Esophagus muscularis mucosa (tissue), 4 donors: ENCODE results near the gene XPO5. TPM values are rescaled to one million over a fixed set of nuclear protein-coding genes. Genes with fewer than 3 reads are reported as not detected.

Source experiments
- DNase-seq: peaks from one replicate; pipeline ENCODE4 v3.0.0-alpha.2; 2017; ENCODE audit errors: extremely low spot score
- H3K27ac ChIP-seq, 4 donors: fragments of 200-600 bp; sonication (generic); replicated peaks in 1 of 4; 1 replicate in 3 of 4; 2 replicates in 1 of 4; pipeline ENCODE4 v1.5.1; 2016 to 2019; ENCODE audit warnings: mild to moderate bottlenecking in 1 of 4
- H3K27me3 ChIP-seq, 4 donors: fragments of 200-600 bp; sonication (generic); one replicate each; pipeline versions ENCODE4 v1.5.1 to v1.6.0; 2016 to 2019
- H3K36me3 ChIP-seq, 4 donors: fragments of 200-600 bp; sonication (generic); one replicate each; pipeline ENCODE4 v1.5.1; 2016 to 2019
- H3K4me1 ChIP-seq, 4 donors: fragments of 200-600 bp; sonication (generic); one replicate each; pipeline ENCODE4 v1.5.1; 2016 to 2019
- H3K4me3 ChIP-seq, 4 donors: fragments of 200-600 bp; sonication (generic); 1 replicate in 2 of 4; 2 replicates in 2 of 4; pipeline ENCODE4 v1.5.1; 2016 to 2019; ENCODE audit warnings: mild to moderate bottlenecking in 4 of 4, moderate library complexity in 1 of 4
- H3K9me3 ChIP-seq, 4 donors: fragments of 200-600 bp; sonication (generic); 1 replicate in 3 of 4; 2 replicates in 1 of 4; pipeline ENCODE4 v1.5.1; 2016 to 2019
- EP300 ChIP-seq: sonication (generic); formaldehyde crosslinking; IDR thresholded peaks from one replicate; pipeline ENCODE4 v1.6.1; 2017; ENCODE audit warnings: antibody characterized with exemption
- POLR2A ChIP-seq: fragments of 450-650 bp; IDR thresholded peaks from one replicate; pipeline ENCODE4 v1.6.1; 2017; ENCODE audit warnings: antibody characterized with exemption, moderate library complexity, mild to moderate bottlenecking, low read depth
- POLR2AphosphoS5 ChIP-seq, 2 donors: sonication (generic); formaldehyde crosslinking; IDR thresholded peaks; one replicate each; pipeline ENCODE4 v1.6.1; 2017; ENCODE audit warnings: antibody characterized with exemption in 2 of 2
- WGBS: methylation state at CpG from one replicate; pipeline ENCODE4 v1.1.5; 2018; 5-methylcytosine and 5-hydroxymethylcytosine counted together
- intact Hi-C: fragments of 100-400 bp; cut with DNase I; formaldehyde crosslinking; loops from one replicate; pipeline ENCODE4 v1.15.1; 2023
- total RNA-seq, 4 donors: library from RNA; depleted of rRNA; stranded (reverse); fragments of >200 nt; gene quantifications; one replicate each; pipeline versions ENCODE4 v1.1.0 to v1.2.1, GENCODE V29; 2016
- TF ChIP-seq, protein P1 (sequence below), 3 experiments: fragments of 200-600 bp in 2 of 3; fragments of 450-650 bp in 1 of 3; sonication (generic) in 2 of 3; IDR thresholded peaks; one replicate each; pipeline ENCODE4 v1.5.1; 2017 to 2019; ENCODE audit warnings: antibody characterized with exemption in 3 of 3, mild to moderate bottlenecking in 2 of 3, moderate library complexity in 1 of 3

XPO5 gene
- total RNA-seq, 4 donors from 2014 or later = 12.5 to 17.1 (median 15.7) TPM

DNA sequence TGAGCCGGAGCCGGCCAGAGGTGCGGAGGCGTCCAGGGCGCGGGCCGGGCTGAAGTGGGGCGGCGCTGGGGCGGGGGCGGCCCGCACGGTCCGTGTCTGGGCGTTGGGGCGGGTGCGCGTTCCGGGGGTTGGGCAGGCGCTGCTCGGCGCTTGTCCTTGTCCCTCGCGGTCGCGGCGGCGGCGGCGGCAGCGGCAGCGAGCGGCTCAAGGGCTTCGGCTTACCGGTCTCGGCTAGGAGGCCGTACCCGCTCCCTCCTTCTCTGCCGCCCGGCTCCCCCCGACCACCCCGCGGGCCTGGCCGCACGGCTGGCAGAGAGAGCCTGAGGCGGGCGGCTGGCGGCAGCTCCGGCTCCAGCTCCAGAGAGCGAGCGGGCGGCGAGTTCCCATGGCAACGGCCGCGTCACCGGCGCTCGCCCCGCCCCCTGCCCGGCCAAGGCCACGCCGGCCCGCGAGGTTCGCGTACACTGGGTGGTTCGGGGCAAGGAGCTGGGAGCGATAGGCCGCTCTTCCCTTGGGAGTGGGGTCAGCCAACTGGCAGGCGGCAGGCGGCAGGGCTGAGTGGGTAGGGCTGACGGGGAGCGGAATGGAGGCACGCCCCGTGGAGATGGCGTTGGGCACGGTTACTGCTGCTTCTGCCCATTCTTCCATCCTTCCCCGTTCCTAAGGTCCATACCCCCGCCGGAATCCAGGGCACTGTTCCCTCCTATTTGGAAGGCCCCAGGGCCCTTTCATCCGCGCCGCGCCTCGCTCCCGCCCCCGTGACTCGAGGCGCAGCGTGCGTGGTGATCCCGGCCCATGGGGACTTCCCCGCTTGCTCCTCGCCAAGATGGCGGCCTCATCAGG is 65.6 kb downstream of the XPO5 start, which contains the start of gene LRRC73:
TSS of gene LRRC73 (minus strand) at position 363 of the 843 bp plus-strand sequence. CDS start 561 bp downstream, outside the sequence.
- TF ChIP-seq POLR2AphosphoS5 (IDR thresholded peaks at IDR 0.05) = peak; percentile 66 to 67
- TF ChIP-seq, protein P1, sequence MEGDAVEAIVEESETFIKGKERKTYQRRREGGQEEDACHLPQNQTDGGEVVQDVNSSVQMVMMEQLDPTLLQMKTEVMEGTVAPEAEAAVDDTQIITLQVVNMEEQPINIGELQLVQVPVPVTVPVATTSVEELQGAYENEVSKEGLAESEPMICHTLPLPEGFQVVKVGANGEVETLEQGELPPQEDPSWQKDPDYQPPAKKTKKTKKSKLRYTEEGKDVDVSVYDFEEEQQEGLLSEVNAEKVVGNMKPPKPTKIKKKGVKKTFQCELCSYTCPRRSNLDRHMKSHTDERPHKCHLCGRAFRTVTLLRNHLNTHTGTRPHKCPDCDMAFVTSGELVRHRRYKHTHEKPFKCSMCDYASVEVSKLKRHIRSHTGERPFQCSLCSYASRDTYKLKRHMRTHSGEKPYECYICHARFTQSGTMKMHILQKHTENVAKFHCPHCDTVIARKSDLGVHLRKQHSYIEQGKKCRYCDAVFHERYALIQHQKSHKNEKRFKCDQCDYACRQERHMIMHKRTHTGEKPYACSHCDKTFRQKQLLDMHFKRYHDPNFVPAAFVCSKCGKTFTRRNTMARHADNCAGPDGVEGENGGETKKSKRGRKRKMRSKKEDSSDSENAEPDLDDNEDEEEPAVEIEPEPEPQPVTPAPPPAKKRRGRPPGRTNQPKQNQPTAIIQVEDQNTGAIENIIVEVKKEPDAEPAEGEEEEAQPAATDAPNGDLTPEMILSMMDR (IDR thresholded peaks at IDR 0.05) = no peak
- WGBS = 10% methylated on average over 18 of the region's 96 CpGs
- H3K36me3 ChIP-seq = peaks cover 44 to 51% (median 46%) of the 10 kb centered on the region in 4 donors

DNA sequence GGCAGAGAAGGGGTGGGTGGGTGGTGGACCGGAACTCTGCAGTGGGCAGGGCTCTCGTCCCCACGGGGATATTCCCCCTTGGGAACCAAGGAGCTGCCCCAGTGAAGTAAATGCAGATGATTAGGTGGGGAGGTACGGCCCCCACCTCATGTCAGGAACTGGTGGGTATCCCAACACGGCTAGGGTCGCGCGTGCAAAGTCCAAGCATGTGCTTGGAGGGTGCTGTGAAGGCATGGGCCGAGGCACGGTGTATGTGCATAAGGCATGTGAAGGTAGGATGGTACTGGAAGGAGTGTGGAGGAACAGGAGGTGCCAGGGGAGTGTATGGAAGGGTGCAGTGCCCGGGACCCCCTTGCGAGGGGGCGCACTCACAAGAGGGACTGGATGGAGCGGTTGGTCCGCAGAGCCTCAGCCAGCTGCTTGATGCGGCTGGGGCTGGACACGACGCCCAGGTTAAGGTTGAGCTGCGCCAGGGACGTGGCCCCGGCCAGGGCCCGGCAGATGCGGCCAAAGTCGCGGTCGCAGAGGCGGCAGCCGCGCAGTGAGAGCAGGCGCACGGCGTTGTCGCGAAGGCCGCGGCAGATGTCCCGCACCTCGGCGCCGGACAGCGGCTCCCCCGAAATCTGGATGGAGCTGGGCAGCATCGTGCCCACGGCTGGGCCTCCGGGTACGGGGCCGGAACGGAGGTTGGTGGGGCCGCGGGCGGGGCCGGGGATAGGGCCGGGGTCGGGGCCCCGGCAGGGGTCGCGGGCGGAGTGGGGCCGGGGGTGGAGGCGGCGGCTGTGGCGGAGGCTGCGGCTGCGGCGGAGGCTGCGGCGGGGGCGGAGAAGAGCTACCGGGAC is 66.5 kb downstream of the XPO5 start:
- no peak for DNase-seq
- Histone ChIP-seq H3K9me3 (no peaks in the 10 kb centered on the region), H3K4me1 (peaks cover 34 to 50% (median 44%) of the 10 kb centered on the region in 4 donors), H3K36me3 (peaks cover 45 to 51% (median 47%) of the 10 kb centered on the region in 4 donors), H3K27ac (peak overlapping the region; percentile 54 to 70 (median 60)), H3K27me3 (peaks cover 0 to 6% (median 0%) of the 10 kb centered on the region in 4 donors), H3K4me3 (peak overlapping the region; percentile 65 to 83 (median 73))
- WGBS = 28% methylated on average over 21 of the region's 69 CpGs
- TF ChIP-seq POLR2A = no peak
- intact Hi-C loops = loop anchor here (5.0 kb wide), 1 partner anchor 247 kb away; no protein-coding TSS in a partner anchor

More for the DNA sequence above, 65.6 kb downstream of the XPO5 start, which contains the start of gene LRRC73:
- Histone ChIP-seq H3K9me3 (no peaks in the 10 kb centered on the region), H3K4me1 (peaks cover 42 to 58% (median 52%) of the 10 kb centered on the region in 4 donors), H3K27me3 (peaks cover 0 to 6% (median 0%) of the 10 kb centered on the region in 4 donors), H3K27ac (peak within 1 kb of the TSS; percentile 54 to 70 (median 60)), H3K4me3 (peak within 1 kb of the TSS; percentile 65 to 83 (median 73))
- DNase-seq = peak; percentile 94
- intact Hi-C loops = loop anchor here (5.0 to 10.0 kb wide), 2 partner anchors 248 to 335 kb away; partner anchors contain the start of gene SRF

DNA sequence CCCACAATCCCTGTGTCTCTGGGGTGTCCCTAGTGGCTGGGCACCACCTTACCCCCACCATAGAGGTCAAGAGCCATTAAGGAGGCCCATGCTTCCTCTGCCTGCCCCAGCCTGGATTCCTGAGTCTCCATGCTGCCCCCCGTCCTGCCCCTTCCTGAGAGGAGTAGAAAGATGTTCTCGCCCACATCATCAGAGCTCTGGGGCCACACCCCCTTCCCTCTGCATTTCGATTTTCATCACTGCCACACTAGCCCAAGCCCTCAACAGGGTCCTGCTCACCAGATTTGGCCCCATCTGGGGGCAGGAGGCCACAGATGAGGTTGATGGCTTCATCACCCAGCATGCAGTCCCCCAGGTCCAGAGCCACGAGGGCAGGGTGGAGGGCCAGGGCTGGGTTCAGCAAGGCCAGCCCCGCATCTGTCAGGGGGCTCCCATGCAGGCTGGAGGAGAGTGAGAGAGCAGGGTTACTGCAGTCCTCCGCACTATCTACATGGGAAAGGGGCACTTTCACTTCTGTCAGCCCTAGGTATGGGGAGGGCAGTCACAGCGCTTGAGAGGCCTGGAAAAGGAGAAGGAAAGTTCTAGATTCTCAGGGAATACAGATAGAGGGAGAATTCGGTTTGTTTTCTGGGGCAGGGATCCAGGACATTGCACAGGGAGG is 67.2 kb downstream of the XPO5 start:
- Histone ChIP-seq H3K27ac (no peak overlapping the region), H3K27me3 (peaks cover 0 to 6% (median 0%) of the 10 kb centered on the region in 4 donors), H3K4me1 (peaks cover 30 to 43% (median 39%) of the 10 kb centered on the region in 4 donors), H3K4me3 (no peak overlapping the region), H3K9me3 (no peaks in the 10 kb centered on the region), H3K36me3 (peaks cover 39 to 51% (median 47%) of the 10 kb centered on the region in 4 donors)
- intact Hi-C loops = loop anchor here (5.0 kb wide), 1 partner anchor 246 kb away; no protein-coding TSS in a partner anchor
- 70% methylated on average over 7 of the region's 8 CpGs for WGBS
- DNase-seq = no peak
- no peak for TF ChIP-seq POLR2A
- TF ChIP-seq, protein P1 (IDR thresholded peaks at IDR 0.05) = no peak
- no peak for TF ChIP-seq EP300
- TF ChIP-seq POLR2AphosphoS5 (IDR thresholded peaks at IDR 0.05) = no peak

DNA sequence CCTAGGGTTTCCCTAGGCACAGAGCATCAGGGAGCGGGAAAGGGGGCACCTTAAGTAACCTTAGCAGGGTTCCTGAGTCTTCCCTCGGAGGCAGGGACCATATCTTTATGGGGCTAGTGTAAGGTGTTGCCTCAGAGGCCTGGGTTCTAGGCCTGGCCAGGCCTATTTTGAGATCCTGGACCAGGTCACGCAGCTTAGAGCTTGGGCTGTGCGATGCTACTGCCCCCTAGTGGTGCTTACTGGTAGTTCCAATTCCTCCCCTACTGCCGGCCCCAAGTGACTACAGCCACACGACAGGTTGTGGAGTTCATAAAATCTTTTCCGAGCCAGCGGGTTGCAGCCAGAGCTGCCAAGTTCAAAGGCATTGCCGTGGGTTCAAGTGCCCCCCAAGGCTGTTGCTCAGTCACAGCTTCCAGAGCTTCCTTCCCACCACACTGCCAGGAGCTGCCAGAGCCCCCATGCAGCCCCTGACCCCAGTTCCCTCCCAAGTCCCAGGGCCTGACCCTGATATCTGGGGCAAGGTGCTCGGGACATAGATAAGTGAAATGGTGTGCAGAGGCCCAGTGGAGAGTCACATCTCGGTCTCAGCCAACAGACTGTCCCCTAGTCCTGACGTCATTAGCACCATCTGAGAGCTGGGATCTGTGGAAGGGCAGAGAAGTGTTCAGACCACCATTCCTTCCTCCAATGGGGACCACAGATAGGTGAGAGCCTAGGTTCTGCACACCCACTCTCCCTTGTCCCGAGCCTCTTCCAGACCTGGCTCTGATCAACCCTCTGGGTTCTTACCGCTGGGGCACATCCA is 69.0 kb downstream of the XPO5 start:
- DNase-seq = peak; percentile 94
- H3K4me1 ChIP-seq = peaks cover 26 to 37% (median 29%) of the 10 kb centered on the region in 4 donors
- TF ChIP-seq POLR2A = no peak
- TF ChIP-seq, protein P1 (IDR thresholded peaks at IDR 0.05) = peak; percentile 92 to 99 (median 95)
- TF ChIP-seq POLR2AphosphoS5 (IDR thresholded peaks at IDR 0.05) = peak in 1 of 2 donors; percentile 35
- no peak for TF ChIP-seq EP300
- intact Hi-C loops = loop anchor here (2.0 to 5.0 kb wide), 2 partner anchors 52 to 245 kb away; partner anchors contain the start of gene DLK2
- H3K9me3 ChIP-seq = no peaks in the 10 kb centered on the region
- H3K27me3 ChIP-seq = peaks cover 0 to 6% (median 0%) of the 10 kb centered on the region in 4 donors
- peaks cover 34 to 51% (median 47%) of the 10 kb centered on the region in 4 donors for H3K36me3 ChIP-seq
- H3K4me3 ChIP-seq = no peak overlapping the region
- WGBS = 34% methylated on average over 7 of the region's 14 CpGs
- peak overlapping the region in 1 of 4 donors; percentile 35 for H3K27ac ChIP-seq
